ENCODE results near the gene KCNH5.

KCNH5 gene

DNA sequence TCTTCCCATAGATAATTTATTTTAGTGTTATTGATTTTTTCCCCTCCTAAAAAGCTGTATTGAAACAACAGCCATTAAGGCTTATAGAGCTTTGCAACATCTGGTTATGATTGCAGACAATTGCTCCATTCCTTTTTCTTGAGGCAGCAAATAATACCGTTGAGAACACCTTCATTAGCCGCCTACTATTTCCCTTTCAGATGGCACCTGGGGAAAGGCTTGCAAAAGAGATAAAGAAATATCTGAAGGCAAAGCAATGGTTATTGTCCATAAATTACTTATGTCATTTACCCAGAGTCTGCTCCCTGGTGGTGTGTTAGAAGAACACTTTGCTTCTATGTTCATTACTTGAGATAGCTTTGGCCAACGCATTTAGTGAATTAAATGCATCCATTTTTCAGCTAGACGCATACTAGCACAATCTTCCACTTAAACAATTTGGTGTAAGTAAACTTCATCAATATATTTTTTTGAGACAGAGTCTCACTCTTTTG, 377.8 kb downstream of the KCNH5 start:
- no peak for TF ChIP-seq MYC (IDR thresholded peaks at IDR 0.05; ENCODE audit: low read depth, low read length)
- TF ChIP-seq POLR2A (IDR thresholded peaks at IDR 0.05; ENCODE audit: extremely low read depth, insufficient read length): no peak
- TF ChIP-seq MAX (IDR thresholded peaks at IDR 0.05; ENCODE audit: low read depth, low read length): no peak
- TF ChIP-seq, protein P1, sequence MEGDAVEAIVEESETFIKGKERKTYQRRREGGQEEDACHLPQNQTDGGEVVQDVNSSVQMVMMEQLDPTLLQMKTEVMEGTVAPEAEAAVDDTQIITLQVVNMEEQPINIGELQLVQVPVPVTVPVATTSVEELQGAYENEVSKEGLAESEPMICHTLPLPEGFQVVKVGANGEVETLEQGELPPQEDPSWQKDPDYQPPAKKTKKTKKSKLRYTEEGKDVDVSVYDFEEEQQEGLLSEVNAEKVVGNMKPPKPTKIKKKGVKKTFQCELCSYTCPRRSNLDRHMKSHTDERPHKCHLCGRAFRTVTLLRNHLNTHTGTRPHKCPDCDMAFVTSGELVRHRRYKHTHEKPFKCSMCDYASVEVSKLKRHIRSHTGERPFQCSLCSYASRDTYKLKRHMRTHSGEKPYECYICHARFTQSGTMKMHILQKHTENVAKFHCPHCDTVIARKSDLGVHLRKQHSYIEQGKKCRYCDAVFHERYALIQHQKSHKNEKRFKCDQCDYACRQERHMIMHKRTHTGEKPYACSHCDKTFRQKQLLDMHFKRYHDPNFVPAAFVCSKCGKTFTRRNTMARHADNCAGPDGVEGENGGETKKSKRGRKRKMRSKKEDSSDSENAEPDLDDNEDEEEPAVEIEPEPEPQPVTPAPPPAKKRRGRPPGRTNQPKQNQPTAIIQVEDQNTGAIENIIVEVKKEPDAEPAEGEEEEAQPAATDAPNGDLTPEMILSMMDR (IDR thresholded peaks at IDR 0.05; ENCODE audit: low read depth, low read length): no peak
- no peak overlapping the region for H3K4me3 ChIP-seq (ENCODE audit: low read depth, low read length)
- DNase-seq (ENCODE audit: low read depth): peak; percentile 3

- DNase-seq (ENCODE audit: low read depth): no peak
- TF ChIP-seq POLR2A (IDR thresholded peaks at IDR 0.05; ENCODE audit: extremely low read depth, insufficient read length) (no peak), MAX (IDR thresholded peaks at IDR 0.05; ENCODE audit: low read depth, low read length) (no peak), MYC (IDR thresholded peaks at IDR 0.05; ENCODE audit: low read depth, low read length) (no peak)
- TF ChIP-seq, protein P1 (IDR thresholded peaks at IDR 0.05; ENCODE audit: low read depth, low read length): no peak
- H3K4me3 ChIP-seq (ENCODE audit: low read depth, low read length): no peak overlapping the region
These were observed 380.0 kb downstream of the KCNH5 start for GRCh38 chr14:62665286-62665685.

DNA sequence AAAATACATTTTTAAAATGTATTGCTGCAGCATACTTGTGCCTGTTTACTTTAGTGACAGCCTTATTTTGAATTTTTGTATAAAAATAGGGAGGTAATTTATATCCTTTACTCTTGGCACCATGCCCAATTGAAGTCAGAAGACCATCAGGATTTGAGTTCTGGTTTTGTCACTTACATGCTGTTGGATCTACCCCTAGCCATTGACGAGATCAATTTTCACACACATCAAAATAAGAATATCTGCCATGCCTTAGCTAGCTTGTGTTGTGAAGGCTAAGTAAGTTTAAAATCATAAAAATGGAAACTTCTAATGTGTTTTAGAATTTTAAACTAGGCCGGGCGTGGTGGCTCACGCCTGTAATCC, 381.8 kb downstream of the KCNH5 start:
- H3K4me3 ChIP-seq (ENCODE audit: low read depth, low read length): no peak overlapping the region
- DNase-seq (ENCODE audit: low read depth): no peak
- TF ChIP-seq MAX (IDR thresholded peaks at IDR 0.05; ENCODE audit: low read depth, low read length) (no peak), MYC (IDR thresholded peaks at IDR 0.05; ENCODE audit: low read depth, low read length) (no peak), POLR2A (IDR thresholded peaks at IDR 0.05; ENCODE audit: extremely low read depth, insufficient read length) (no peak)
- TF ChIP-seq, protein P1 (IDR thresholded peaks at IDR 0.05; ENCODE audit: low read depth, low read length): no peak

DNA sequence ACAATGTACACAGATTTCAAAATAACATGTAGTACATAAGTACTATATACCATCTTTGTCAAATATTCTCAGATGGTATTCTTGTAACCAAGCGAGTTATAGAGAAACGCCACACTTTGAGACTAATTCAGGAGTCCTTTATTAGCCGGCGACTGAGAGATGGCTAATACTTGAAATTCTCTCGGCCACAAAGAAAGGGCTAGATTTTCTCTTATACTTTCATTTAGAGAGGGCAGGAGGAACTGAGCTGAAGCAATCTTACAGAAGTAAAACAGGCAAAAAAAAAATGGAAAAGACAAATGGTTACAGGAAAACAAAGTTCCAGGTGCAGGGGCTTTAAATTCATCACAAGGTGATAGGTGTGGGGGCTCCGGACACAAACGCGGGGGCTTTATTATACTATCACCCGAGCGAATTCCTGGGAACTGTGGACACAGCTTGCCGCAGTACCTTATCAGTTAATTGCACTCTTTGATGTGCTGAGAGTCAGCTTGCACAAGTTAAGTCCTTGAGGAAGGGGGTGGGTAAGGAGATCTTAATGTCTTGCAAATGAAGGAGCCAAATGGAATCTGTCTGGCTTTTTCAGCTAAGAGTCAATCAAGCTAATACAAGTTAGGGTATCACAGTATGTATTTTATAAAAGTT, 382.3 kb downstream of the KCNH5 start:
- TF ChIP-seq MYC (IDR thresholded peaks at IDR 0.05; ENCODE audit: low read depth, low read length): no peak
- TF ChIP-seq POLR2A (IDR thresholded peaks at IDR 0.05; ENCODE audit: extremely low read depth, insufficient read length): no peak
- TF ChIP-seq MAX (IDR thresholded peaks at IDR 0.05; ENCODE audit: low read depth, low read length): no peak
- TF ChIP-seq, protein P1 (IDR thresholded peaks at IDR 0.05; ENCODE audit: low read depth, low read length): no peak
- DNase-seq (ENCODE audit: low read depth): no peak
- no peak overlapping the region for H3K4me3 ChIP-seq (ENCODE audit: low read depth, low read length)

GRCh38 chr14:62661818-62662217, 383.4 kb downstream of the KCNH5 start:
- DNase-seq (ENCODE audit: low read depth): no peak
- TF ChIP-seq MYC (IDR thresholded peaks at IDR 0.05; ENCODE audit: low read depth, low read length) (no peak), MAX (IDR thresholded peaks at IDR 0.05; ENCODE audit: low read depth, low read length) (no peak), POLR2A (IDR thresholded peaks at IDR 0.05; ENCODE audit: extremely low read depth, insufficient read length) (no peak)
- TF ChIP-seq, protein P1 (IDR thresholded peaks at IDR 0.05; ENCODE audit: low read depth, low read length): no peak
- no peak overlapping the region for H3K4me3 ChIP-seq (ENCODE audit: low read depth, low read length)
